Lower lobe of right lung (tissue), 2 donors: Measurements from ENCODE around the gene TTLL5. TPM values are rescaled to one million over a fixed set of nuclear protein-coding genes. Genes with fewer than 3 reads are reported as not detected.

Experiments used
- ATAC-seq, 2 donors: fragments of 200-7000 bp; cut with Tn5 transposase; one replicate each; pipeline ENCODE4 v1.9.1; 2020 to 2022; ENCODE audit warnings: mild to moderate bottlenecking in 2 of 2, moderate library complexity in 2 of 2
- DNase-seq: peaks from one replicate; pipeline ENCODE4 v3.0.0-alpha.2; 2020
- H3K27ac ChIP-seq: fragments of 200-600 bp; one replicate; pipeline ENCODE4 v1.8.0; 2022
- H3K27me3 ChIP-seq: fragments of 200-600 bp; one replicate; pipeline ENCODE4 v1.8.0; 2022; ENCODE audit warnings: low read depth
- H3K36me3 ChIP-seq: fragments of 200-600 bp; one replicate; pipeline ENCODE4 v1.8.0; 2022; ENCODE audit warnings: mild to moderate bottlenecking
- H3K4me1 ChIP-seq: fragments of 200-600 bp; one replicate; pipeline ENCODE4 v1.8.0; 2022
- H3K4me3 ChIP-seq: fragments of 200-600 bp; one replicate; pipeline ENCODE4 v1.8.0; 2022; ENCODE audit warnings: mild to moderate bottlenecking
- H3K9me3 ChIP-seq: fragments of 200-600 bp; one replicate; pipeline ENCODE4 v1.8.0; 2022
- intact Hi-C: fragments of 100-400 bp; cut with DNase I; formaldehyde crosslinking; loops from one replicate; pipeline ENCODE4 v1.11.0; 2022
- total RNA-seq: library from RNA; stranded (reverse); fragmentation: NEBNext Ultra II Directional; extraction: Animal tissue kit (Norgen Biotek cat#: 25700); gene quantifications from one replicate; pipeline ENCODE4 v1.2.1, GENCODE V29; 2021
- TF ChIP-seq, protein P1 (sequence below): fragments of 200-600 bp; IDR thresholded peaks from one replicate; pipeline ENCODE4 v1.8.0; 2022; ENCODE audit warnings: antibody characterized with exemption, mild to moderate bottlenecking
- donor health status: DM: no; HTN: yes; CAD: no; lungs with severe emphysema.

The TTLL5 gene
- total RNA-seq, 1 donor from 2014 or later: 32.6 TPM

DNA sequence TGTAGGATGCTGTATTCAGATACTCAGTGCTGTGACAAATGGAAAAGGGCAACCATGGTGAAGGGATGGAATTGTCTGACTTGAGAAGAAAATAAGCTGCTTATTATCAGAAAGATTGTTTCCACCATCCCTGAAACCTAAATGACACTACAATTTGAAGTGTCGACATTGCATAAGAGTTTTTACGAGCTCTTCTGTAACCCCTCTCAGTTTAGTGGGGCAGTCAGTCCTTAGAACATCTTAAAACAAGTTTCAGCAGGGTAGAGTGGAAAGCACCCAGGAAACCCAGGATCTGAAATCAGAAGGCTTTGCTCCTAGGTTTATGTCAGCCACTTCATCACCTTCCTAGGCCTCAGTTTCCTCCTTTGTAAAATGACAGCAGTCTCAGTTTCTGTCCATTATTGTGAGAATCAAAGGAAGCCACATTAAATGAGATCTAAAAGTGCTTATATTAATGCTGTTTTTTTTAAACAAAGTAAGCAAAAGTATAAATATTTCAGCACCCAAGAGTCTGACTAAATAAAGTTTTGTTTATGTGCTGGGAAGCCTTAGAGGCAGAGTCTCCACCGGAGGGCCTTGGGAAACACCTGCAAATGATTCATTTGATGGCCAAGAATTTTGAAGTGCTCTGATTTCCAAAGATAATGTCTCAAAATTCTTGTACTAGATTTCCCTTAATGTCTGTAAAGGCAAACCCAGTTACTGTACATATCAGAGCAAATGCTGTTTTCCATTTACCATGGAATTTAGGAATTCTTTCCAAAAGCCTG lies 326.3 kb downstream of the TTLL5 start:
- H3K9me3 ChIP-seq: no peaks in the 10 kb centered on the region
- intact Hi-C loops: no loop called here
- TF ChIP-seq, protein P1, sequence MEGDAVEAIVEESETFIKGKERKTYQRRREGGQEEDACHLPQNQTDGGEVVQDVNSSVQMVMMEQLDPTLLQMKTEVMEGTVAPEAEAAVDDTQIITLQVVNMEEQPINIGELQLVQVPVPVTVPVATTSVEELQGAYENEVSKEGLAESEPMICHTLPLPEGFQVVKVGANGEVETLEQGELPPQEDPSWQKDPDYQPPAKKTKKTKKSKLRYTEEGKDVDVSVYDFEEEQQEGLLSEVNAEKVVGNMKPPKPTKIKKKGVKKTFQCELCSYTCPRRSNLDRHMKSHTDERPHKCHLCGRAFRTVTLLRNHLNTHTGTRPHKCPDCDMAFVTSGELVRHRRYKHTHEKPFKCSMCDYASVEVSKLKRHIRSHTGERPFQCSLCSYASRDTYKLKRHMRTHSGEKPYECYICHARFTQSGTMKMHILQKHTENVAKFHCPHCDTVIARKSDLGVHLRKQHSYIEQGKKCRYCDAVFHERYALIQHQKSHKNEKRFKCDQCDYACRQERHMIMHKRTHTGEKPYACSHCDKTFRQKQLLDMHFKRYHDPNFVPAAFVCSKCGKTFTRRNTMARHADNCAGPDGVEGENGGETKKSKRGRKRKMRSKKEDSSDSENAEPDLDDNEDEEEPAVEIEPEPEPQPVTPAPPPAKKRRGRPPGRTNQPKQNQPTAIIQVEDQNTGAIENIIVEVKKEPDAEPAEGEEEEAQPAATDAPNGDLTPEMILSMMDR: no peak
- H3K4me1 ChIP-seq: peaks cover 30% of the 10 kb centered on the region
- H3K27ac ChIP-seq: no peak overlapping the region
- peaks cover 7% of the 10 kb centered on the region for H3K36me3 ChIP-seq
- no peak overlapping the region for H3K4me3 ChIP-seq
- DNase-seq (no peak), ATAC-seq (no peak)
- H3K27me3 ChIP-seq: no peaks in the 10 kb centered on the region

DNA sequence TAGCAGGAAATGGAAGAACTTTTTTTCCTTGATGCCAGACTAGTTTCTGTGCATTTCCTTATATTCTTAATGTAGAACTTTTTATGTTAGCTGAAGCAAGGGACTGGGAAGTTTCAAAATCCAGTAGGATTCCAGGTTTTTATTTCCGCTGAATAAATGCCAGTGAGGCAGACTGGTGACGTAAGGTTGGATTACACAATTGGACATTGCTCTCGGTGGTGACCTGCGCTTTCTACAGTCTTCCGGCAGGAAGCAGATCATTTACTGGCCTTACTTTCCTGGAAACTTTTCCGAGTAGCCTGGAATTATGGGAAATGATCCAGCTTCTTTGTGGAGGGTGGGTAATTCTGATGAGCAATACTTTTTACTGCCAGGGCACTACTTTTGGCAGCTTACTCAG lies 328.1 kb downstream of the TTLL5 start:
- intact Hi-C loops: no loop called here
- Histone ChIP-seq H3K4me3 (no peak overlapping the region), H3K36me3 (peaks cover 17% of the 10 kb centered on the region), H3K4me1 (peaks cover 24% of the 10 kb centered on the region), H3K27me3 (no peaks in the 10 kb centered on the region), H3K27ac (peak overlapping the region; percentile 63), H3K9me3 (no peaks in the 10 kb centered on the region)
- TF ChIP-seq, protein P1: no peak
- ATAC-seq: peak in 1 of 2 donors; percentile 29
- DNase-seq: no peak

DNA sequence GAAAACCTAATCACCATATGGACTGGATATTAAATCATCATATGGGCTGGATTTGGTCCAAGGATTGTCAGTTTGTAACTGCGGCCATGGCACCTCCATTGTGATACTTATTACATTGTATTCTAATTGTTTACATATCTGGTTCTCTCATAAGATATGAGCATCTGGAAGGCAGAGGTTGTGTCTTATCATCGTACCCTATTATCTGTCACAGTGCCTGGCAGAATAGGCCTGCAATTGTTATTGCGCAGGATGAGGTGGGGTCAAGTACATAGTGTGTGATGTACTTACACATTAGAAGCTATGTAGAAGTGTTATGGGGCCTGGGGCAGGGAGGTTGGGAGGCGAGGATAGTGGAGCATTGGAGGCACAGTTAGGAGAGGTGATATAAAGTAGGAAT lies 329.3 kb downstream of the TTLL5 start:
- peaks cover 18% of the 10 kb centered on the region for H3K4me1 ChIP-seq
- H3K27me3 ChIP-seq: no peaks in the 10 kb centered on the region
- no peak overlapping the region for H3K4me3 ChIP-seq
- ATAC-seq (no peak), DNase-seq (no peak)
- H3K9me3 ChIP-seq: no peaks in the 10 kb centered on the region
- H3K27ac ChIP-seq: no peak overlapping the region
- TF ChIP-seq, protein P1: no peak
- H3K36me3 ChIP-seq: peaks cover 17% of the 10 kb centered on the region
- intact Hi-C loops: no loop called here

DNA sequence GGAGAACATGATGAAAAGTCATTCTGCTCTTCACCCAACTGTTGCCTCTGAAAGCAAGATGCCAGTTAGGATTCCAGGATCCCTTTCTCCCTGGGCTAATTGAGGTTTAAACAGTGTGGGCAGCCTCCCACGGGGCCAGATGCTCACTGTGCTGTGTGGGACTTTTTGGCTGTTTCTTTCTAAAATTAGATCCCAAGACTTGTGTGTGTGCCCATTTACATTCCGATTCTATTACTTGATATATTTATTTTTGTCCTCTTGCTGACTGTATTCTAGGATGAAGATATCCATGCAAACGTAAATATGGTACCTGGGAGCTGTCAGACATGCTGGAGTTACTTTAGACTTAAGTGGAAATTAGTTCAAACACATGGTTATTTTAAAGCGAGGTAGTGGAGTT lies 330.7 kb downstream of the TTLL5 start:
- no peak for ATAC-seq
- intact Hi-C loops: no loop called here
- Histone ChIP-seq H3K27me3 (no peaks in the 10 kb centered on the region), H3K27ac (no peak overlapping the region), H3K4me3 (no peak overlapping the region), H3K9me3 (no peaks in the 10 kb centered on the region), H3K4me1 (peaks cover 10% of the 10 kb centered on the region), H3K36me3 (peaks cover 17% of the 10 kb centered on the region)
- TF ChIP-seq, protein P1: no peak
- no peak for DNase-seq

DNA sequence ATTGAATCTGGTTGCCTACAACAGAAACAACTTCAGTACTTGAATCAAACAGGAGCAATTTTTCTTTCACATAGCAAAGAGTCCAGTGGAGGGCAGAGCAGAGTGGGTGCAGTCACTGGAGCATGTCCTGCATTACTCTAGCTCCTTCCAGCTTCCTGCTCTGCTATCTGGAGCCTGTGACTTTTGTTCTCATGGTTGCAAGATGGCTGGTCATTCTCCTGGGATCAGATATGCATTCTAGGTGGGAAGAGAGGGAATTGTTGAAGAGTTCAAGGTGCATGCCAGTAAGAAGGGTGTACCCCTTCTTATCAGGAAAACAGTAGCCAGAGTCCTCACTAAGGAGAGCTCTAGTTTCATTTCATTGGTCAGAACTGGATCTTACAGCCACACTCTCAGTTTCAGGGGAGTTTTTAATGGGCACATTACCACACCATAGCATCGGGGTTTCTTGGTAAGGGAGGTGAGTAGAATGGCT lies 332.6 kb downstream of the TTLL5 start:
- H3K4me3 ChIP-seq: no peak overlapping the region
- H3K4me1 ChIP-seq: no peaks in the 10 kb centered on the region
- no peak for ATAC-seq
- H3K27ac ChIP-seq: no peak overlapping the region
- intact Hi-C loops: no loop called here
- no peaks in the 10 kb centered on the region for H3K9me3 ChIP-seq
- H3K27me3 ChIP-seq: no peaks in the 10 kb centered on the region
- TF ChIP-seq, protein P1: no peak
- peaks cover 31% of the 10 kb centered on the region for H3K36me3 ChIP-seq
- DNase-seq: no peak
